ENCODE results near the gene DPH1.

DNA sequence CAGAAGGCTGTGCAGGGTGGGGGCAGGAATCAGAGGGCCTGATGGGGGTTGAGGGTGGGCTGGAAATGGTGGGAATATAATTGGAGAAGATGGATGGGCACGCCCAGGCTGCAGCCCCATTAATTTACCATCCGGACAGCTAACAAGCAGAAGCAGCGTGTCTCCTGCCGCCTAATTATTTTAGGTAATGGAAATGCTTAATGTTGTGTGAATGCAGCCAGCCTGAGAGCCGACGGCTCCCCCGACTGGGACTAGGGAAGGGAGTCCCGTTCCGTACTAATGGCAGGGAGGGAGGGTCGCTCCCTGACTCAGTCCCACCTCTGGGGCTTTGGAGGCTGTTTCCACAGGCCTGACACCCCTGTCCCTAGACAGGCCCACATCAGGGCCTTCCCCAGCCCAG lies 7.2 kb downstream of the DPH1 start:
- TF ChIP-seq, protein P1, sequence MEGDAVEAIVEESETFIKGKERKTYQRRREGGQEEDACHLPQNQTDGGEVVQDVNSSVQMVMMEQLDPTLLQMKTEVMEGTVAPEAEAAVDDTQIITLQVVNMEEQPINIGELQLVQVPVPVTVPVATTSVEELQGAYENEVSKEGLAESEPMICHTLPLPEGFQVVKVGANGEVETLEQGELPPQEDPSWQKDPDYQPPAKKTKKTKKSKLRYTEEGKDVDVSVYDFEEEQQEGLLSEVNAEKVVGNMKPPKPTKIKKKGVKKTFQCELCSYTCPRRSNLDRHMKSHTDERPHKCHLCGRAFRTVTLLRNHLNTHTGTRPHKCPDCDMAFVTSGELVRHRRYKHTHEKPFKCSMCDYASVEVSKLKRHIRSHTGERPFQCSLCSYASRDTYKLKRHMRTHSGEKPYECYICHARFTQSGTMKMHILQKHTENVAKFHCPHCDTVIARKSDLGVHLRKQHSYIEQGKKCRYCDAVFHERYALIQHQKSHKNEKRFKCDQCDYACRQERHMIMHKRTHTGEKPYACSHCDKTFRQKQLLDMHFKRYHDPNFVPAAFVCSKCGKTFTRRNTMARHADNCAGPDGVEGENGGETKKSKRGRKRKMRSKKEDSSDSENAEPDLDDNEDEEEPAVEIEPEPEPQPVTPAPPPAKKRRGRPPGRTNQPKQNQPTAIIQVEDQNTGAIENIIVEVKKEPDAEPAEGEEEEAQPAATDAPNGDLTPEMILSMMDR (IDR thresholded peaks at IDR 0.05; ENCODE audit: low read depth, low read length) = no peak
- no peak for TF ChIP-seq POLR2A (IDR thresholded peaks at IDR 0.05; ENCODE audit: extremely low read depth, insufficient read length)
